Measurements from ENCODE around the gene SLC1A3.

DNA sequence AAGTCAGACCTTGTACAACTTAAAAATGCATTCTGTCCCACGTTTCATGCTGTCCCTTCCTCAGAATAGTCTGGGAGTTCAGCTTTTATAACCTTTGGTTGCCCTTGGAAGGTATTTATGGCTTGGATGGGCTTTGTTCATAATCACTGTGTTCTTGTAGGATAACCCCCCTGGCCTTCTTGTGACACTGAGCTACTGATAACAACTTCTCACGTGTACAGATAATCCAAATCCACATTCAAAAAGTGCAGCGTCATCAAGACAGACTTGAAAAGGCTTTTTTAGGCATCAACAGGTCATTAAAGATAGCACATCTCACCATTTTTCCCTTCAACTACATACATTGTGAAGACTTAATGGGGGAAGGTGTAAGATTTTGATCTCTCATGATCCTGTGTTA lies 42.0 kb downstream of the SLC1A3 start:
- TF ChIP-seq, protein P1, sequence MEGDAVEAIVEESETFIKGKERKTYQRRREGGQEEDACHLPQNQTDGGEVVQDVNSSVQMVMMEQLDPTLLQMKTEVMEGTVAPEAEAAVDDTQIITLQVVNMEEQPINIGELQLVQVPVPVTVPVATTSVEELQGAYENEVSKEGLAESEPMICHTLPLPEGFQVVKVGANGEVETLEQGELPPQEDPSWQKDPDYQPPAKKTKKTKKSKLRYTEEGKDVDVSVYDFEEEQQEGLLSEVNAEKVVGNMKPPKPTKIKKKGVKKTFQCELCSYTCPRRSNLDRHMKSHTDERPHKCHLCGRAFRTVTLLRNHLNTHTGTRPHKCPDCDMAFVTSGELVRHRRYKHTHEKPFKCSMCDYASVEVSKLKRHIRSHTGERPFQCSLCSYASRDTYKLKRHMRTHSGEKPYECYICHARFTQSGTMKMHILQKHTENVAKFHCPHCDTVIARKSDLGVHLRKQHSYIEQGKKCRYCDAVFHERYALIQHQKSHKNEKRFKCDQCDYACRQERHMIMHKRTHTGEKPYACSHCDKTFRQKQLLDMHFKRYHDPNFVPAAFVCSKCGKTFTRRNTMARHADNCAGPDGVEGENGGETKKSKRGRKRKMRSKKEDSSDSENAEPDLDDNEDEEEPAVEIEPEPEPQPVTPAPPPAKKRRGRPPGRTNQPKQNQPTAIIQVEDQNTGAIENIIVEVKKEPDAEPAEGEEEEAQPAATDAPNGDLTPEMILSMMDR (IDR thresholded peaks at IDR 0.05; ENCODE audit: low read depth, low read length), result no peak
- TF ChIP-seq EZH2phosphoT487 (IDR thresholded peaks at IDR 0.05; ENCODE audit: low read depth), result no peak

All from OCI-LY3 (cell line).